Measurements from ENCODE around the gene CPN2. TPM values are rescaled to one million over a fixed set of nuclear protein-coding genes. Genes with fewer than 3 reads are reported as not detected.
A peak's percentile ranks its signal among the peaks of the same experiment; 100 is the strongest.

CPN2 gene
- total and polyA plus RNA-seq, 2 of the 13 experiments (the other 11 are each of a cell fraction or from before 2014, with no cell fraction given), result 26.7 to 27.7 TPM

- TF ChIP-seq, protein P1, sequence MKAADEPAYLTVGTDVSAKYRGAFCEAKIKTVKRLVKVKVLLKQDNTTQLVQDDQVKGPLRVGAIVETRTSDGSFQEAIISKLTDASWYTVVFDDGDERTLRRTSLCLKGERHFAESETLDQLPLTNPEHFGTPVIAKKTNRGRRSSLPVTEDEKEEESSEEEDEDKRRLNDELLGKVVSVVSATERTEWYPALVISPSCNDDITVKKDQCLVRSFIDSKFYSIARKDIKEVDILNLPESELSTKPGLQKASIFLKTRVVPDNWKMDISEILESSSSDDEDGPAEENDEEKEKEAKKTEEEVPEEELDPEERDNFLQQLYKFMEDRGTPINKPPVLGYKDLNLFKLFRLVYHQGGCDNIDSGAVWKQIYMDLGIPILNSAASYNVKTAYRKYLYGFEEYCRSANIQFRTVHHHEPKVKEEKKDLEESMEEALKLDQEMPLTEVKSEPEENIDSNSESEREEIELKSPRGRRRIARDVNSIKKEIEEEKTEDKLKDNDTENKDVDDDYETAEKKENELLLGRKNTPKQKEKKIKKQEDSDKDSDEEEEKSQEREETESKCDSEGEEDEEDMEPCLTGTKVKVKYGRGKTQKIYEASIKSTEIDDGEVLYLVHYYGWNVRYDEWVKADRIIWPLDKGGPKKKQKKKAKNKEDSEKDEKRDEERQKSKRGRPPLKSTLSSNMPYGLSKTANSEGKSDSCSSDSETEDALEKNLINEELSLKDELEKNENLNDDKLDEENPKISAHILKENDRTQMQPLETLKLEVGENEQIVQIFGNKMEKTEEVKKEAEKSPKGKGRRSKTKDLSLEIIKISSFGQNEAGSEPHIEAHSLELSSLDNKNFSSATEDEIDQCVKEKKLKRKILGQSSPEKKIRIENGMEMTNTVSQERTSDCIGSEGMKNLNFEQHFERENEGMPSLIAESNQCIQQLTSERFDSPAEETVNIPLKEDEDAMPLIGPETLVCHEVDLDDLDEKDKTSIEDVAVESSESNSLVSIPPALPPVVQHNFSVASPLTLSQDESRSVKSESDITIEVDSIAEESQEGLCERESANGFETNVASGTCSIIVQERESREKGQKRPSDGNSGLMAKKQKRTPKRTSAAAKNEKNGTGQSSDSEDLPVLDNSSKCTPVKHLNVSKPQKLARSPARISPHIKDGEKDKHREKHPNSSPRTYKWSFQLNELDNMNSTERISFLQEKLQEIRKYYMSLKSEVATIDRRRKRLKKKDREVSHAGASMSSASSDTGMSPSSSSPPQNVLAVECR (CRISPR knock-in tag; IDR thresholded peaks at IDR 0.05; ENCODE audit: borderline replicate concordance), result no peak
- TF ChIP-seq TAF1 (CRISPR knock-in tag; IDR thresholded peaks at IDR 0.05), result 0 out of 2 replicates have a peak, but pooled peaks have one; percentile 20
- TF ChIP-seq ZFX (CRISPR knock-in tag; IDR thresholded peaks at IDR 0.05; ENCODE audit: low read depth), result peak; percentile 57
- no peak for TF ChIP-seq ZNF207 (IDR thresholded peaks at IDR 0.05; ENCODE audit: borderline replicate concordance)
- no peak for TF ChIP-seq ZNF160 (CRISPR knock-in tag; IDR thresholded peaks at IDR 0.05)
- no peak for TF ChIP-seq ZNF747 (CRISPR knock-in tag; IDR thresholded peaks at IDR 0.05; ENCODE audit: borderline replicate concordance)
- TF ChIP-seq, protein P2, sequence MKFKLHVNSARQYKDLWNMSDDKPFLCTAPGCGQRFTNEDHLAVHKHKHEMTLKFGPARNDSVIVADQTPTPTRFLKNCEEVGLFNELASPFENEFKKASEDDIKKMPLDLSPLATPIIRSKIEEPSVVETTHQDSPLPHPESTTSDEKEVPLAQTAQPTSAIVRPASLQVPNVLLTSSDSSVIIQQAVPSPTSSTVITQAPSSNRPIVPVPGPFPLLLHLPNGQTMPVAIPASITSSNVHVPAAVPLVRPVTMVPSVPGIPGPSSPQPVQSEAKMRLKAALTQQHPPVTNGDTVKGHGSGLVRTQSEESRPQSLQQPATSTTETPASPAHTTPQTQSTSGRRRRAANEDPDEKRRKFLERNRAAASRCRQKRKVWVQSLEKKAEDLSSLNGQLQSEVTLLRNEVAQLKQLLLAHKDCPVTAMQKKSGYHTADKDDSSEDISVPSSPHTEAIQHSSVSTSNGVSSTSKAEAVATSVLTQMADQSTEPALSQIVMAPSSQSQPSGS (CRISPR knock-in tag; IDR thresholded peaks at IDR 0.05), result no peak
- TF ChIP-seq ZNF275 (CRISPR knock-in tag; IDR thresholded peaks at IDR 0.05; ENCODE audit: borderline replicate concordance), result no peak
- TF ChIP-seq GTF3A (CRISPR knock-in tag; conservative IDR thresholded peaks at IDR 0.05), result no peak
- TF ChIP-seq RELA (CRISPR knock-in tag; IDR thresholded peaks at IDR 0.05), result no peak
- no peak for TF ChIP-seq ZBTB40 (IDR thresholded peaks at IDR 0.05)
- TF ChIP-seq ZBTB40 (CRISPR knock-in tag; IDR thresholded peaks at IDR 0.05), result peak; percentile 41; the same call in 1 of the 2 replicates
- TF ChIP-seq CEBPG (CRISPR knock-in tag; IDR thresholded peaks at IDR 0.05), result no peak
Observed at GRCh38 chr3:194296454-194297263, 54.5 kb downstream of the CPN2 start (continued).
